B cell (primary cell): ENCODE results near the gene IPO13. TPM values are rescaled to one million over a fixed set of nuclear protein-coding genes. Genes with fewer than 3 reads are reported as not detected.

ENCODE experiments used
- ATAC-seq: fragments of 200-7000 bp; cut with Tn5 transposase; one replicate; pipeline ENCODE4 v1.10.0; 2021; ENCODE audit warnings: low read depth, mild to moderate bottlenecking, moderate number of reproducible peaks, moderate library complexity
- CTCF ChIA-PET: fragments of 350-600 bp; sonication (Branson Sonifier 250); formaldehyde crosslinking; loops from one replicate; lab custom pipeline; 2021; ENCODE audit warnings: antibody characterized with exemption, inconsistent platforms; lab: Charles Lee
- POLR2A ChIA-PET: fragments of 350-600 bp; sonication (Branson Sonifier 250); formaldehyde crosslinking; loops from one replicate; lab custom pipeline; 2021; ENCODE audit warnings: antibody characterized with exemption; lab: Charles Lee
- DNase-seq: peaks from one replicate; pipeline ENCODE4 v3.0.0; 2013
- H2AFZ ChIP-seq: 2 replicates; pipeline ENCODE4 v1.6.1; 2012; ENCODE audit warnings: mild to moderate bottlenecking, low read depth, low read length; ENCODE audit not compliant: insufficient read depth, poor library complexity, severe bottlenecking
- H3K27ac ChIP-seq, 2 donors: 1 replicate in 1 of 2; 2 replicates in 1 of 2; pipeline ENCODE4 v1.5.1; 2012 to 2013; ENCODE audit warnings: low read length in 2 of 2, mild to moderate bottlenecking in 2 of 2, moderate library complexity in 1 of 2
- H3K27me3 ChIP-seq, 4 experiments: fragments of 200-600 bp in 1 of 4; sonication (generic) in 1 of 4; replicated peaks in 1 of 4; 1 replicate in 2 of 4; 2 replicates in 2 of 4; pipeline versions ENCODE4 v1.6.1 to v1.7.0; 2013 to 2016; ENCODE audit warnings: low read length in 3 of 4, mild to moderate bottlenecking in 2 of 4, mixed read lengths in 1 of 4, moderate library complexity in 1 of 4; ENCODE audit not compliant: insufficient read depth in 4 of 4, control insufficient read depth in 3 of 4; ENCODE audit errors: control extremely low read depth in 1 of 4
- H3K36me3 ChIP-seq, 2 experiments: replicated peaks in 1 of 2; 1 replicate in 1 of 2; 2 replicates in 1 of 2; pipeline versions ENCODE4 v1.6.1 to v1.7.1; 2013; ENCODE audit warnings: low read length in 1 of 2; ENCODE audit not compliant: insufficient read depth in 2 of 2, control insufficient read depth in 1 of 2; ENCODE audit errors: control extremely low read depth in 1 of 2, extremely low read depth in 1 of 2
- H3K4me1 ChIP-seq, 2 donors: fragments of 200-600 bp in 1 of 2; sonication (generic) in 1 of 2; 1 replicate in 1 of 2; 2 replicates in 1 of 2; pipeline versions ENCODE4 v1.5.1 to v1.6.1; 2013 to 2017; ENCODE audit warnings: low read length in 2 of 2; ENCODE audit not compliant: control insufficient read depth in 2 of 2, insufficient read depth in 2 of 2
- H3K4me2 ChIP-seq: replicated peaks from 2 replicates; pipeline ENCODE3; 2012; ENCODE audit warnings: mild to moderate bottlenecking, low read depth, low read length; ENCODE audit not compliant: poor library complexity, severe bottlenecking
- H3K4me3 ChIP-seq, 5 experiments: fragments of 200-600 bp in 1 of 5; sonication (generic) in 1 of 5; 1 replicate in 3 of 5; 2 replicates in 2 of 5; pipeline versions ENCODE4 v1.5.1 to v1.7.0; 2011 to 2016; ENCODE audit warnings: low read length in 4 of 5, mild to moderate bottlenecking in 4 of 5, low read depth in 2 of 5, control low read depth in 1 of 5, moderate library complexity in 1 of 5; ENCODE audit not compliant: insufficient read depth in 1 of 5; ENCODE audit errors: control extremely low read depth in 1 of 5, extremely low read depth in 1 of 5
- H3K79me2 ChIP-seq: fragments of 200-600 bp; sonication (generic); one replicate; pipeline ENCODE4 v1.6.0; 2016; ENCODE audit warnings: low read length; ENCODE audit not compliant: control insufficient read depth, insufficient read depth
- H3K9ac ChIP-seq: fragments of 200-600 bp; sonication (generic); 2 replicates; pipeline ENCODE4 v1.6.1; 2017; ENCODE audit warnings: mild to moderate bottlenecking, low read length, moderate library complexity
- H3K9me3 ChIP-seq, 3 donors: one replicate each; pipeline versions ENCODE4 v1.6.1 to v1.7.1; 2013; ENCODE audit warnings: low read length in 2 of 3; ENCODE audit not compliant: control insufficient read depth in 2 of 3, insufficient read depth in 1 of 3; ENCODE audit errors: control extremely low read depth in 1 of 3
- H4K20me1 ChIP-seq: 2 replicates; pipeline ENCODE4 v1.6.0; 2012; ENCODE audit warnings: mild to moderate bottlenecking, low read length; ENCODE audit not compliant: insufficient read depth, control insufficient read depth, poor library complexity, severe bottlenecking
- H3K27ac Mint-ChIP-seq: one replicate; pipeline ENCODE4 v1.8.0; 2021; ENCODE audit warnings: mixed read lengths
- H3K27me3 Mint-ChIP-seq: one replicate; pipeline ENCODE4 v1.8.0; 2021; ENCODE audit warnings: mixed read lengths
- H3K4me1 Mint-ChIP-seq: one replicate; pipeline ENCODE4 v1.8.0; 2021; ENCODE audit warnings: mixed read lengths
- H3K4me3 Mint-ChIP-seq: one replicate; pipeline ENCODE4 v1.8.0; 2021; ENCODE audit warnings: mixed read lengths
- H3K9me3 Mint-ChIP-seq: one replicate; pipeline ENCODE4 v1.8.0; 2022; ENCODE audit warnings: mixed read lengths; ENCODE audit not compliant: insufficient read depth
- CTCF ChIP-seq: fragments of 200-600 bp; IDR thresholded peaks from one replicate; pipeline ENCODE4 v1.8.0; 2022; ENCODE audit warnings: antibody characterized with exemption, mild to moderate bottlenecking
- EZH2 ChIP-seq: IDR thresholded peaks from 2 replicates; pipeline ENCODE4 v1.6.1; 2012; ENCODE audit warnings: borderline replicate concordance, low read depth, mild to moderate bottlenecking, moderate library complexity, low read length; ENCODE audit not compliant: insufficient read depth, poor library complexity, severe bottlenecking
- WGBS: methylation state at CpG from one replicate; pipeline ENCODE4 v1.1.5; 2013; ENCODE audit warnings: missing lambda C conversion rate; ENCODE audit not compliant: insufficient coverage; 5-methylcytosine and 5-hydroxymethylcytosine counted together
- intact Hi-C: fragments of 100-400 bp; cut with micrococcal nuclease; formaldehyde crosslinking; loops from one replicate; pipeline ENCODE4 v1.10.0; 2022
- polyA plus RNA-seq: library from polyadenylated mRNA; depleted of rRNA; stranded (reverse); fragments of >200 nt; gene quantifications from 2 replicates; pipeline ENCODE4 v1.2.3, GENCODE V29; 2012
- total RNA-seq, 2 donors: library from RNA; stranded (reverse); fragments of 120-200 nt in 1 of 2; gene quantifications; 1 replicate in 1 of 2; 2 replicates in 1 of 2; pipeline versions ENCODE4 v1.2.3 to v1.2.4, GENCODE V29; 2013 to 2022

IPO13 gene
- total and polyA plus RNA-seq, 2 donors (not counting 1 experiment from before 2014, with no cell fraction given), result 18.7 to 19.7 TPM

- H3K4me3 Mint-ChIP-seq, result peak overlapping the region; percentile 69
- Histone ChIP-seq H3K27me3 (no peaks in the 10 kb centered on the region), H3K9me3 (no peaks in the 10 kb centered on the region), H4K20me1 (no peaks in the 10 kb centered on the region), H3K4me1 (peaks cover 22 to 44% of the 10 kb centered on the region in 2 donors), H3K4me2 (peak overlapping the region; percentile 29), H2AFZ (peak overlapping the region; percentile 22), H3K36me3 (no peaks in the 10 kb centered on the region), H3K4me3 (no peak overlapping the region), H3K27ac (no peak overlapping the region), H3K79me2 (no peaks in the 10 kb centered on the region), H3K9ac (no peak overlapping the region)
- H3K4me1 Mint-ChIP-seq, result peaks cover 38% of the 10 kb centered on the region
- ChIA-PET POLR2A (interaction anchor here (1.4 kb wide), 1 partner anchor 34 kb away, joined by 3 read pairs; no protein-coding TSS in a partner anchor), CTCF (interaction anchor here (0.6 to 5.1 kb wide), 8 partner anchors 12 to 59 kb away, joined by 3 to 32 read pairs (median 4); partner anchors contain the start of gene DPH2)
- H3K9me3 Mint-ChIP-seq, result no peaks in the 10 kb centered on the region
- 91% methylated on average over 6 of the region's 9 CpGs for WGBS
- H3K27ac Mint-ChIP-seq, result peak overlapping the region; percentile 77
- no peak for ATAC-seq
- TF ChIP-seq EZH2 (no peak), CTCF (no peak)
- no peaks in the 10 kb centered on the region for H3K27me3 Mint-ChIP-seq
- intact Hi-C loops, result loop anchor here (5.0 kb wide), 1 partner anchor 286 kb away; the partner anchor contains the start of gene ST3GAL3
- DNase-seq, result no peak
Observed at GRCh38 chr1:43993206-43993914, 46.6 kb downstream of the IPO13 start.

GRCh38 chr1:43994071-43994470, 47.3 kb downstream of the IPO13 start:
- H3K9me3 ChIP-seq, result no peaks in the 10 kb centered on the region
- POLR2A ChIA-PET, result no interaction called here
- H3K4me3 Mint-ChIP-seq, result peak overlapping the region; percentile 69

More at GRCh38 chr1:43994071-43994470, 47.3 kb downstream of the IPO13 start:
- Histone ChIP-seq H4K20me1 (no peaks in the 10 kb centered on the region), H3K4me3 (no peak overlapping the region), H3K27ac (no peak overlapping the region), H3K79me2 (no peaks in the 10 kb centered on the region), H3K4me2 (peak overlapping the region; percentile 29), H3K9ac (no peak overlapping the region), H3K4me1 (peaks cover 22 to 44% of the 10 kb centered on the region in 2 donors), H2AFZ (peak overlapping the region; percentile 22), H3K36me3 (no peaks in the 10 kb centered on the region), H3K27me3 (no peaks in the 10 kb centered on the region)
- 87% methylated on average over 4 of the region's 7 CpGs for WGBS
- CTCF ChIA-PET, result interaction anchor here (0.6 to 5.1 kb wide), 4 partner anchors 11 to 42 kb away, joined by 3 to 32 read pairs (median 10); no protein-coding TSS in a partner anchor
- DNase-seq (no peak), ATAC-seq (no peak)
- intact Hi-C loops, result loop anchor here (5.0 kb wide), 1 partner anchor 287 kb away; the partner anchor contains the start of gene ST3GAL3
- H3K4me1 Mint-ChIP-seq, result peaks cover 38% of the 10 kb centered on the region
- no peaks in the 10 kb centered on the region for H3K27me3 Mint-ChIP-seq
- peak overlapping the region; percentile 77 for H3K27ac Mint-ChIP-seq
- H3K9me3 Mint-ChIP-seq, result no peaks in the 10 kb centered on the region
- TF ChIP-seq EZH2 (no peak), CTCF (no peak)
